Ramos (cell line): ENCODE measurements around the gene FEN1.

ENCODE experiments used
- in situ Hi-C: fragments of 300-500 bp; cut with MboI; formaldehyde crosslinking; loops from one replicate; pipeline ENCODE4 v1.14.3; 2022; ENCODE audit warnings: low sequenced_read_pairs; ENCODE audit not compliant: unreplicated experiment

The FEN1 gene

DNA sequence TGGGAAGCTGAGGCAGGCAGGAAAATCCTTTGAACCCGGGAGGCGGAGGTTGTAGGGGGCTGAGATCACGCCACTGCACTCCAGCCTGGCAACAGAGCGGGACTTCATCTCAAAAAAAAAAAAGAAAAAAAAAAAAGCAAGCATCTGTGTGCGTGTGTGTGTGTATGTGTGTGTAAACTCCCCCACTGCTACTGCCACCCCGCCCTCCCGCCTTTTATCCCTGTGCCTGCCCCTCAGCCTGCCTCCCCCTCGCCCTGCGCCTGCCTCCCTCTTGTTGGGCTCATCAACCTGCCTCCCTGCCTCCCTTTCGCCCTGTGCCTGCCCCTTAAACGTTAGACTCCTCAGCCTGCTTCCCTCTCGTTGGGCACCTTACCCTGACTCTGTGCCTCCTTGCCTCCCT lies 18.3 kb upstream of the FEN1 start:
- in situ Hi-C loops, result no loop called here

DNA sequence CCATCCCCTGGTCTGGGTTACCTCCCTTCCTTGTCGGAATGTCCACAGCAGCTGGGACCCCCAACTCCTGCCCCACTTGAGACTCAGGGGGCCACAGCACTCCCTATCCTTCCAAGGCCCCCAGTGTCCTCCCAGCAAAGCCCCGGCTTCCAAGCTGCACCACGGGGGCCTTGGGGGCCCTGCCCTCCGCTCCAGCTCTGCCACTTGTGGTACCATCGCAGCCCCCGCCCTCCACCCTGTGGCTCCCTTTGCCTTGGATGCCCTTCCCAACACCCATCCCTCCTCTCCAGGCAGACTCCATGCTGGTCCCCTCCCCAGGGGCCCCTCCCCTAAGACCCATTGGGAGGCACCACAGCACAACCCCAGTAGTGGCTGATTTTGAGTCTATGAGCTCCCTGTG lies 17.6 kb upstream of the FEN1 start:
- in situ Hi-C loops, result no loop called here

DNA sequence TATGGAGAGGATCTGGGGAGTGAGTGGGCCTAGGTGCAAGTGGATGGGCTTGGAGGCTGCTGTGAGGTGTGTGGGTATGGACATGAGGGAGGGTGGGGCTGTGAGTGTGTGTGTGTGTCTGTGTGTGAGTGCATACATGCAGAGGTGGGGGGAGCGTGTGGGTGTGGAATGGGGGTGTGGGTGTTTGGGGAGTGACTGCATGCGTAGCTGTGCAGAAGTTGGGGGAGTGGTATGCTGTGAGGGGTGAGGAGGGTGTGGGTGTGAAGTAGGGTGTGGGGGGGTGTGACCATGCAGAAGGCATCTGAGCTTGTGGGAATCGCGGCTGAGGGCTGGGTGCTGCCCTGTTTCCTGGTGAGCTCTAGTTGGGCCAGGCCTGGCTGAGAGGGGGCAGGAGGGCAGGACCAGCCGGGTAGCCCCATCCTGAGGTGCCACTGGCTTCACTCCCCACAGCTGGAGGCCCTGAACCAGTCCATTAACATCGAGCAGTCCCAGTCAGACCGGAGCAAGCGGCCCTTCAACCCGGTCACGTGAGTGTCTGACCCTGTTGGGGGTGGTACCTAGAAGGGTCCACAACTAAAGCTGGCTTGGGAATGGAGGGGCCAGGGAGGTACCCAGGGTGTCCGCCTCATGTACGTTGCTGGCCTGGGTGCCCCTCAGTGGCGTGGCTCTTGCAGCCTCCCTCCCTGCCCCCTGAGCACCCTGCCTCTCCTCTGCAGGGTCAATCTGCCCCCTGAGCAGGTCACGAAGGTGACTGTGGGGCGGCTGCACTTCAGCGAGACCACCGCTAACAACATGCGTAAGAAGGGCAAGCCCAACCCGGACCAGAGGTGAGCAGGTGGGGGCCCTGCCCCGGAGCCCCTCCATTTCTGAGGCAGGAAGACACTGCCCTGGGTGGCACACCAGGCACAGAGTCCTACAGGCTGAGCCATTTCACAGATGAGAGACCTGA lies 16.8 kb upstream of the FEN1 start:
- in situ Hi-C loops, result no loop called here

DNA sequence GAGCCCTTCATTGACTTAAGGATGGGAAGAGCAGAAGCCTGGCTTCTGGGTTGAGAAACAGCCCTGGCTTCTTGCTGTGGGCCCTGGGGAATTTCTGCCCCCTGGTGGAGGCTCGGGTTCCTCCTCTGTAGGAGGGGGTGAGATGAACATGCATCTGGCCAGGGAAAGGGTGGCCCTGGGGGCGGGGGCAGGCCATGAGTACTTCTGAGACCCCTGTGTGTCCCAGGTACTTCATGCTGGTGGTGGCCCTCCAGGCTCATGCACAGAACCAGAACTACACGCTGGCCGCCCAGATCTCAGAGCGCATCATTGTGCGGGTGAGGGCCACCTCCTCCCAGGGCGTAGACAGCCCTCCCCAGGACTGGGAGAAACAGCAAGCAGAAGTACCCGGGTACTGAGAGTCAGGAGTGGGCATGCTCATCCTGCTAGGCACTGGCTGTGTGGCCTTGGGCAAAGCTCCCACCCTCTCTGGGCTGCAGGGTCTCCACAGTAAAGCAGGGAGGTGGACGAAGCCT lies 16.1 kb upstream of the FEN1 start:
- in situ Hi-C loops, result no loop called here

DNA sequence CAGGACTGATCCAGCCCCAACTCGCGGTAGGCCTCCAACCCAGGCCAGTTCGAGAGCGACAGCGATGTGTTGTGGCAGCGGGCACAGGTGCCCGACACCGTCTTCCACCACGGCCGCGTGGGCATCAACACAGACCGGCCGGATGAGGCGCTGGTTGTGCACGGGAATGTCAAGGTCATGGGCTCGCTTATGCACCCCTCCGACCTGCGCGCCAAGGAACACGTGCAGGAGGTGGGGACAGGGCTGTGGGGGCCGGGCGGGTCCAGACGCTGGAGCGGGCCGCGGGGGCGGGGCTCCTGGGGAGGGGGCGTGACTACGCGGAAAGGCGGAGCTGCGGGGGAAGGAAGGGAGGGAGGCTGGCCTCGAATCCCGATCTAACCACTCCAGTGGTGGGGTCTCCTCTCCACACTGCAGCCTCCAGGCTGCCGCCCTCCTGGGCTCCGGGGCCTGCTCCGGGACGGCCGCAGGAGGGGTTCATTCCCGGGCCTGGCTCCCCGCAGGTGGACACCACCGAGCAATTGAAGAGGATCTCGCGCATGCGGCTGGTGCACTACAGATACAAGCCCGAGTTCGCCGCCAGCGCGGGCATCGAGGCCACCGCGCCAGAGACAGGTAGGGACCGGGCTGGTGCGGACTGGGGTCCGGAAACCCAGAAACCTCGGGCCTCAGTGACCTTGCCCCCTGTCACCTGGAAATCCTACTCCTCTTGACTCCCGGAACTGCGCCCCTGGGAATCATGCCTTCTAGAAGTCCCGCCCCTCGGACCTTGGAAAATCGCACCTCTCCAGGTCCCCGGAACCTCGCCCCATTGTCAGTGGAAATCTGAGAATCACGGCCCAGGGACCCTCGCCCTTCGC lies 15.2 kb upstream of the FEN1 start:
- in situ Hi-C loops, result no loop called here

DNA sequence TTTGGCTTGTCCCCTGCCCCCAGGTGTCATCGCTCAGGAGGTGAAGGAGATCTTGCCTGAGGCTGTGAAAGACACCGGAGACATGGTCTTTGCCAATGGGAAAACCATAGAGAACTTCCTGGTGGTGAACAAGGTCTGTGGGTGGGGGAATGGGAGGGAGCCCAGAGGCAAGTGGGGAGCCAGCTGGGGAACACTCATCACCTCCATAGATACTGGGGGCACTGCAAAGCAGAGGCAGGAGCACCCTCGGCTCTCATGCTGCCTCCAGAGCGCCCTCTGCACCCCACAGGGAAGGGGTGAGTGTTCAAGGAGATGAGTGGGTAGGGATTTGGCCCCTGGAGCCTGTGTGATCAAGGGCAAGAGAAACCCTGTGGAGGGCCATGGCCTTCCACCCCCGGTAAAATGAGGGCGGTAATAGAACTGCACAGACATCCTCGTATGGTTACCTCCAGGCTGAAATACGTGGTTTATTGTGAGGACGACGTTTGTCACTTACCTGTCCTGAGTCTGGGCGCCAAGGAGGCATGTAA lies 14.3 kb upstream of the FEN1 start:
- in situ Hi-C loops, result no loop called here

DNA sequence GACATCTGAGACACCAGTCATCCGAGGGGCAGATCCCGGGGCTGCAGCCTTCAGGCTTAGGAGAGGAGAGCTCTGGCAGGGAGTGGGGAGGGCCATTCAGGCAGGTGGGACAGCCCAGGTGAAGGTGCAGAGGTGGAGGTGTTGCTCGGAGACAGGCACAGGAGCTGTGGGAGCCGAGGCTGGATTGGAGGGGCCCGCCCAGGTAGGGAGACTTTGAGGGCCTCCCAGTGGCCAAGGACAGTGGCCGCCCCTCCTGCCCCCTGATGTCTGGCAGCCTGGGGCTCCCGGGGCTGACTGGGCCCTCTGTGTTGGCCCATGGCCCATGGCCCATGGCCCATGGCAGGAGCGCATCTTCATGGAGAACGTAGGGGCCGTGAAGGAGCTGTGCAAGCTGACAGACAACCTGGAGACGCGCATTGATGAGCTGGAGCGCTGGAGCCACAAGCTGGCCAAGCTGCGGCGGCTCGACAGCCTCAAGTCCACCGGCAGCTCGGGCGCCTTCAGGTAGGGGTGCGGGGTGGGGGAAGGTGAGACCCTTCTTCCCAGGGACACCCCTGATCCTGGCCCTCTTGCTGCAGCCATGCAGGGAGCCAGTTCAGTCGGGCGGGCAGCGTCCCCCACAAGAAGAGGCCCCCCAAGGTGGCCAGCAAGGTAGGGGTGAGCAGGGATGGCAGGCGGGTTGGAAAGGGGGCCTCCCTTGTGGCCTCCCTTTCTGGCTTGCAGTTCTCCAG lies 13.6 kb upstream of the FEN1 start:
- in situ Hi-C loops, result no loop called here

DNA sequence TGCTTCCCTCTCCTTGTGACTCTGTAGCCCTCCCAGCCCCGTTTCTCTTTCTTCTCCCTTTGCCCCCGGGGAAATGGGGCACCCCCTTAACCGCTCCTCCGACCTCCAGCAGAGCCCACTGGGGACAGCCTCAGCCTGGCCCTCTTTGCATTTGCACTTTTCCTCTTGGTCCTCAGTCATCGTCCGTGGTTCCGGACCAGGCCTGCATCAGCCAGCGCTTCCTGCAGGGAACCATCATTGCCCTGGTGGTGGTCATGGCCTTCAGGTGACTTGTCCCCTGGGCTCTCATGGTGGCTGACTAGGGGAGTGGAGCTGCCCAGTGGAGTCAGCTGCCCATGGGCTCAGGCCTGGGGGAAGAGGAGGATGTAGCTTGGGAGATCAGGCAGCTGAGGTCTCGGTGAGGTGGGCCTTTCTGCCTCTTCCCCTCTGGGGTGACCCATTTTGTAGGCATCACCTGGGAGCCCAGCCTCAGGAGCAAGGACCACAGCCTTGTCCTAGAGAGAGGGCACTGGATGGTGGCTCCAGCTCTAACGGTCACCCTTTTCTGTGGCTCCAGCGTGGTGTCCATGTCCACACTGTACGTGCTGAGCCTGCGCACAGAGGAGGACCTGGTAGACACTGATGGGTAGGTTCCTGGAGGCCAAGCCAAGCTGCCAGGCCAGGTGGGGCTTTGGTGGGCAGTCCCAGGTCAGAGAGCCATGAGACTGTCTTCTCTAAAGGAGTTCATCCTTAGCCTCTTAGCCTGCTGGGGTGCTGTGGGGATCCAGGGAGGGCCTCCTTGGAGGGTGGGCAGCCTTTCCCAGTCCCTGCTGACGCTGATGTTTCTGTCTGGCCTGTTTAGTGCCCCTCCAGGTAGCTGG lies 12.8 kb upstream of the FEN1 start:
- in situ Hi-C loops, result no loop called here

DNA sequence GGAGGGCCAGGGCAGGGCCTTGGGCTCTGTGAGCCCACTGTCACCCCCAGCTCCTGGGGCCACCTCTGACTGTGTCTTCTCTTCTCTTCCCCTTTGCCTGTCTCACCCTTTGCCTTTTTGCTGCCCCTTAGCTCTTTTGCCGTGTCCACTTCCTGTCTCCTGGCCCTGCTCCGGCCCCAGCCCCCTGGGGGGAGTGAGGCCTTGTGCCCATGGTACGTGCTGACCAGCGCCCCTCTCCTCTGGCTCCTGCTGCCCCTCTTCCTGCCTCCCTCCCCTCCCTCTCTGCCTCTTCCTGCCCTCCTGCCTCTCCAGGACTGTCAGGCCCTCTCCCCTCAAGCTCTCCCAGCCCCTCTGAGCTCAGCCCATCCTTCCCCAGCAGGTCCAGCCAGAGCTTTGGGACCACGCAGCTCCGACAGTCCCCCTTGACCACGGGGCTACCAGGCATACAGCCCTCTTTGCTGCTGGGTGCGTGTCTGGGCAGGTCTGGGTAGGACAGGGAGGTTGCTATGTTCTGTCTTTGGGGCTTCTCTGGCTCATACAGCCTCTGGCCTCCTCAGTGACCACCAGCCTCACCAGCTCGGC lies 12.0 kb upstream of the FEN1 start:
- in situ Hi-C loops, result no loop called here

DNA sequence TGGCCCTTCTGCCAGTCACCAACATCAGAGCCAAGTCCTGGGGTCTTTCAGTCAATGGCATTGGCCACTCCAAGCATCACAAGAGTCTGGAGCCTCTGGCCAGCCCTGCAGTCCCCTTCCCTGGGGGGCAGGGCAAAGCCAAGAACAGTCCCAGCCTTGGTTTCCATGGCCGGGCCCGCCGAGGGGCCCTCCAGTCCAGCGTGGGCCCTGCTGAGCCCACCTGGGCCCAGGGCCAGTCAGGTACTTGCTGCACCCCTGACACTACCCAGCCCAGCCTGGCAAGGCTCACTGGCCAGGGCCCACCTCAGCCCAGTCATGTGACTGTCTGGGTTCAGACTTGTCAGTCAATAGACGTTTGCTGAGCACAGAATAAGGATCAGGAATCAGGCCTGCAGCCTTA lies 11.1 kb upstream of the FEN1 start:
- in situ Hi-C loops, result no loop called here

DNA sequence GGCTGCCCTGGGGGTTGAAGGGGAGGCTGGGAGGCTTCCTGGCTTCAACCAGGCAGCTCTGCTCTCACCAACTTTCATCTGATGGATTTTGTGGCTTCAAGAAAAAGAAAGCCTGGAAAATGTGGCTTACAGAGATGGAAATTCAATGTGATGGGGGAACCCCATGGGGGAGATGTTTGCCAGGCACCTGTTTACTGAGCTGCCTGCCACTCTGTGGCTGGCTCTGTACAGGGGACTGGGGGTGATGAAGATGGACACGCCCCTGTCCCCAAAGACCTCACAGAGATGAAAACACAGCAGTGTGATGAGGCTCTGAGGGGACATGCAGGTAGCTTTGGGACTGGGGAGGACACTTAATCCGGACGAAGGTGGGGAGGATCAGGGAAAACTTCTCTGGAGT lies 10.4 kb upstream of the FEN1 start:
- in situ Hi-C loops, result no loop called here

DNA sequence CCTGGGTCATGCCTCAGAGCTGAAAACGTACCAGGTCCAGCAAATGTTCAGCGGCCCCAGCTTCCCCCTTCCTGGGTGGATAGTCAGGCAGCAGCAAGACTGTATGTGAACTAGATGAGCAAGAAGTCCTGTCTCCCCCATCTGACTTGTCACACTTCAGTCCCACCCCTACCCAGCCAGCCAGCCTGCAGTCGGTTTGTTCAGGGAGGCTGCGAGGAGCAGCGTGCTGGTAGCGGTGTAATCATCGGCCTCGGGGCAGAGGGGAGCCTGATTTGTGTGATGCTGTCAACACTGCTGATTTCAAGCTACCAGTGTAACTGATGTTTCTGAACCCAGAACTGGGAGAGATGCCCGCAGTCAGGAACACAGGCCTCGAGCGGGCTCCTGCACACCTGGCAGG lies 9.9 kb upstream of the FEN1 start:
- in situ Hi-C loops, result no loop called here

DNA sequence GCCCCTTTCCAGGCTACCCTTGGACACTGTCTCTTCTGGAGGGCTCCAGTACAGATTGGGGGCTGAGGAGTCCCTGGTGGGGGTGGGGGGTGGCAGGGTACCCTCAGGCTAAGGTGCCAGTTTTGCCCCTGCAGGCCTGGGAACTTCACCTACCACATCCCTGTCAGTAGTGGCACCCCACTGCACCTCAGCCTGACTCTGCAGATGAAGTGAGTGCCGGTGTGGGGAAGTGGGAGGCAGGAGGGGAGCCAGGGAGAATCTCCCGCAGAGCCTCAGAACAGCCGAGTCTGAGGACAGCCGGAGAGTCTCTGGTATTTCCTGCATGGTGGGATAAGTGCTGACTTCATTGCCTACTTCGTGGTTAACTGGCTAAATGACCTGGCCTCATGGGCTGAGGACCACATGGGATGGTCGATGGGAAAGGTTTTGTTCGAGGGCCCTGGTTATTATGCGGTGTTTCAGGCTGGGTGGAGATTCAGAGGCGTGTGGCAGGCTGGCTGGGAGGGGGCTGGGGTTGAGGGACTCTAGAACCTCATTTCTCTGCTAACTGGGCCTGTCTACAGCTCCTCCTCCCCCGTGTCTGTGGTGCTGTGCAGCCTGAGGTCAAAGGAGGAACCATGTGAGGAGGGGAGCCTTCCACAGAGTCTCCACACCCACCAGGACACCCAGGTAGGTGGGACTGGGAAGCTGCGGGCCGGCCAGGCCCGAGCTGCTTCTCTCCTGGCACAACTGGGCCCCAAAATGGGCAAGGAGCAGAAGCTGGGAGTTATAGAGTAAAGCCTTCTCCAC lies 8.8 kb upstream of the FEN1 start:
- in situ Hi-C loops, result no loop called here

DNA sequence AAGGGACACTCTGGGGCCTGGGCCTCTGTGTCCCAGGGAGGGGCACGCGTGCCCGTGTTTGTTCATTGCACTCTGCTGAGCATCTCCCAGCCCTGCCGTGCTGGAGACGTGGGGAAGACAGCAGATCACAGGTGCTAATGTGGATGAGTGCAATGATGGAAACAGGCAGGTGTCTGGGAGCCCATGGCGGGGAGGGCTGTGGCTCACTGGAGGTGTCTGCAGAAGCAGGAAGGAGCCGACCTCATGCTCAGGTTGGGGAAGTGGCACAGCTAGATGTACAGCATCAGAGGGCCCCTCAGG lies 8.3 kb upstream of the FEN1 start:
- in situ Hi-C loops, result no loop called here

DNA sequence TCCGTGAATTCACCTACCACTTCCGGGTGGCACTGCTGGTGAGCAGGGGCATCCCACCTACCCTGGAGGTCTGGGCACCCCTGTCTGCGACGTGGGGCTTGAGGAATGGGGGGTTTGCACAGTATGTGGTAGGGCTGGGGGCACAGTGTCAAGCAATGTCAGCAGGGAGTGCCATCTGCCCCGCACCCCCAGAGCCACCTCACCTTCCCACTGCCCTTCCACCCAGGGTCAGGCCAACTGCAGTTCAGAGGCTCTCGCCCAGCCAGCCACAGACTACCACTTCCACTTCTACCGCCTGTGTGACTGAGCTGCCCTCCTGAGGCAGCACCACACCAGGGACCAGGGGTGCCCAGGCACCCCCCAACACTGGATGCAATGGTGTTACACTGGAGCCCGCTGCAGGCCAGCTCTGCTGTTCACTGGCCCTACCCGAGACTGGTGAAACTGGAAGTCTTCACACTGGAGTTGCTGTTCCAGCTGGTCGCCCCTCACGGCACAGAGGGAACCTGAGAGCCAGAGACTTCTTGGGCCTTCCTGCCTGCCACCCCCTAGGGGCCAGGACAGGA lies 6.8 kb upstream of the FEN1 start:
- in situ Hi-C loops, result no loop called here

DNA sequence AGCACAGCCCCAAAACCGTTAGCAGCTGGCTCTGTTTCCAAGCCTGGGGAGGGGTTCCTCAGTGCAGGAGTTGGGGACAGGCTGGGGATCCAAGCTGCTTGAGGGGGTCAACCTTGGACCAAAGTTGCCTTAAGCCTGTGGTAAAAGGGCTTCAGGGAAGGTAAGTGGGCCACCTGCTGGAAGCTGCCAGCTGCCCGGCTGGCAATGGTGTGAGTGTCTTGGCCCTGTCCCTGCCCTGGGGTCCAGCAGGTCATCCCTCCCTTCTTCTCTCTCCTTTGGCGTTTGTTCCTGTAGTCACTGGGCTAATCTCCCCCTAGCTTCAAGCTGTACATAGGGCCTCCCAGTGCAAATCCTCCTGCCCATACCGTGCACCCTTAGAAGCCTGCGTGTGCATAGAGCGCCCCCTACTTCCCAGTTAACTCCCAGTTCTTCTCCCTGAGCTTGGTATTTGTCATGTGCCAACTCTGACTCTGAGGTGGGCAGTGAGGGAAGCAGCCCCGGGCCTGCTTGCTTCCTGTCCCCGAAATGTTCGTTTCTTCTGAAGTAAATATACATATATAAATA lies 4.7 kb upstream of the FEN1 start:
- in situ Hi-C loops, result no loop called here

DNA sequence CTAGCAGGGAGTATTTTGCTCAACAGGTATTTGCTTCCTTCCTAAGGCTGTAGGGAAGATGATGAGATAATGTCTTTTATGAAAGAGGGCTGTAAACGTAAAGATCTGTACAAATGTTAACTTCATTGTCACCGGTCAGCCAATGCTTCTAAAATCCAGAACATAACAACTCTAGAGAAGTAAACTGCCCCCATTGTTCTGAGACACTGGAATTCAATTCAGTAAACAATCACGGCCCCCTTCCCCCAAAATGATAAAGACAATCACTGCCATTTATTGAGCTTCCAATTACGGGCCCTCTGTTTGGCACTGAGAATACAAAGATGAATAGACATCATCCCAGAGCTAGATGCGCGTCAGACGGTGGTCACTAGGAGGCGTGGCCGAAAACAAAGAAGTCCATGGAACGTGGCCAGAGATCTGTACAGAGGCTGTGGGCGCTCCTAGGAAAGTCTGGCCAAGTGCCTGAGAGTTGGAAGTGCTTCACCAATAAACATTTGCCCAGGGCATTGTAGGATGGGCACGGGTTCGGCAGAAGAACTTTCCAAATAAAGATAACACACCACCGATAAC lies 888 bp upstream of the FEN1 start:
- in situ Hi-C loops, result no loop called here
